Prostate gland (tissue), 2 donors: ENCODE data around the gene TAF3.

ENCODE experiments used
- CTCF ChIP-seq, 4 experiments: fragments of 200-600 bp in 2 of 4; fragments of 450-650 bp in 2 of 4; sonication (generic) in 2 of 4; IDR thresholded peaks; 1 replicate in 3 of 4; 2 replicates in 1 of 4; pipeline ENCODE4 v1.5.1; 2016 to 2019; ENCODE audit warnings: antibody characterized with exemption in 4 of 4, mild to moderate bottlenecking in 2 of 4, moderate library complexity in 2 of 4
- POLR2A ChIP-seq: fragments of 450-650 bp; IDR thresholded peaks from one replicate; pipeline ENCODE4 v1.6.1; 2016; ENCODE audit warnings: antibody characterized with exemption, mild to moderate bottlenecking

- TF ChIP-seq CTCF (IDR thresholded peaks at IDR 0.05) (no peak), POLR2A (no peak)
Measured at GRCh38 chr10:7797582-7797981, 20.7 kb upstream of the TAF3 start.
